ENCODE measurements around the gene MYH16.
"Not testable (repeated sequence)": the region's sequence is repeated elsewhere in the genome, so short reads cannot be mapped to it uniquely, and the experiment has no call there.

The MYH16 gene

GRCh38 chr7:99309111-99309510 lies 36.5 kb downstream of the MYH16 start:
- DNase-seq, result no peak

GRCh38 chr7:99310004-99310403 lies 37.4 kb downstream of the MYH16 start:
- no peak for DNase-seq

DNA sequence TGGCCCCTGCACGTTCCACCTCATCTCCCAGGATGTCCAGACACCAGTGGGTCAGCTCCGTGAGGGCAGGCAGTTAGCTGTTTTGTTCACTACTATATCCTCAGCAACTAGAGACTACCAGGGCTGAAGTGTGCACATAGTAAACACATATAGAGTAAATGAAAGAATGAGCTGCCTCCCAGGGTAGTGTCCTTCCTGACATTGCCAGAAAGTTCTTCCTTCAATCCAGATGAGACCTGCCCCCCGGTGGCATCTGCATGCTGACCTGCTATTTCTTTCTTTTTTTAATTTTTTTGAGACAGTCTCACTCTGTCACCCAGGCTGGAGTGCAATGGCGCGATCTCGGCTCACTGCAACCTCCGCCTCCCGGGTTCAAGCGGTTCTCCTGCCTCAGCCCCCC lies 39.1 kb downstream of the MYH16 start:
- no peak for DNase-seq

DNA sequence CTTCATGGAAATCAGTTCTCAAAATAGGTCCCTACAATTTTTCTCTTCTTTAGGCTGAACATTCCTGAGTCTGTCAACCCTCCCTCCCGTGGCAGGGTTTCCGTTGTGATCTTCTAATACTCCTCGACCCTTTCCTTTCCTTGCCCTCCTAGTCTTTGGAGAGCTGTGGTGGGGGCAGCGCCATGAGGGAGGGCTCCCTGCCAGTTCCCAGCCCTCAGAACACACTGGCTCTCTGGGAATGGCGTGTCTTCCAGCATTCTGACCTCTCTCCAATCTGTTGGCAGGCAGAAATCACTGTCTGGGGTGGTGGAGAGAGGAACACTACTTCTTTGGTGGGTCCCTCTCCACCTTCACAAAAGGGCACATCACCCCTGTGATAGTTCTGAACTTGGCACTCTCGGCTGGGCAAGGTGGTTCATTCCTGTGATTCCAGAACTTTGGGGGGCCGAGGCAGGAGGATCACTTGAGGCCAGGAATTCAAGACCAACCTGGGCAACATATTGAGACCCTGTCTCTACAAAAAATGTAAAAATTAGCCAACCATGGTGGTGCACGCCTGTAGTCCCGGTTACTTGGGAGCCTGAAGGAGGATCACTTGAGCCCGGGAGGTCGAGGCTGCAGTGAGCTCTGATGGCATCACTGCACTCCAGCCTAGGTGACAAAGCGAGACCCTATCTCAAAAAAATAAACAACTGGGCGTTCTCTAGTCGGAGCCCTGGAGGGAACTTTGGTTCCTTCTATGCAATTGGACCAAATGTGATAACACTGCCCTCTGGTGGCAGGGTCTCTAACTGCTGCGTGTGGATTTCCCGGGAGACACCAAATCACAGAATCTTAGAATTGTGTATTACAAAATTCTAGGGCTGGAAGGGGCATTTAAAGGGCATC lies 39.9 kb downstream of the MYH16 start:
- DNase-seq, result peak; percentile 37 to 81 (median 76)

DNA sequence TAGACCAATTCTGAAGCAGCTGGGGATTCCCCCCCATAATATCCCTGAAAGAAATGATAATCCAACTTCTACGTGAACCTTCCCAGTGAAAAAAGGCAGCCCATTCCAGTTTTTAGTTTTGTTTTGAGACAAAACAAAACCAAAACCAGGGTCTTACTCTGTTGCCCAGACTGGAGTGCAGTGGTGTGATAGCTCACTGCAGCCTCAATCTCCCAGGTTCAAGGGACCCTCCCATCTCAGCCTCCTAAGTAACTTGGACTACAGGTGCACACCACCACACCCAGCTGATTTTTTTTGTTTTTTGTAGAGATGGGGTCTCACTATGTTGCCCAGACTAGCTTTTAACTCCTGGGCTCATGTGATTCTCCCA lies 40.5 kb downstream of the MYH16 start:
- no peak for DNase-seq

GRCh38 chr7:99314504-99314903 lies 41.9 kb downstream of the MYH16 start:
- DNase-seq, result peak in 2 of 3 experiments; percentile 8 to 32

GRCh38 chr7:99320371-99320770 lies 47.7 kb downstream of the MYH16 start:
- no peak for DNase-seq

DNA sequence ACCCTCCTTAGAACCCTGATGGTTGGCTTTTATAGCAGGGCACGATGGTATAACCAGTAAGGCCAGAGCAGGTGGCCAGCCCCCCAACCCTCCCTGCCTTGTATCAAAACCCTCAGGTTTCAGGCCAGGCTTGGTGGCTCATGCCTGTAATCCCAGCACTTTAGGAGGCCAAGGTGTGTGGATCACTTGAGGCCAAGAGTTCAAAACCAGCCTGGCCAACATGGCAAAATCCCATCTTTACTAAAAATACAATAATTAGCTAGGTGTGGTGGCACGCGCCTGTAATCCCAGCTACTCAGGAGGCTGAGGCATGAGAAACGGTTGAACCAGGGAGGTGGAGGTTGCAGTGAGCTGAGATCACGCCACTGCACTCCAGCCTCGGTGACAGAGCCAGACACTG lies 50.0 kb downstream of the MYH16 start:
- DNase-seq, result not testable (repeated sequence)

DNA sequence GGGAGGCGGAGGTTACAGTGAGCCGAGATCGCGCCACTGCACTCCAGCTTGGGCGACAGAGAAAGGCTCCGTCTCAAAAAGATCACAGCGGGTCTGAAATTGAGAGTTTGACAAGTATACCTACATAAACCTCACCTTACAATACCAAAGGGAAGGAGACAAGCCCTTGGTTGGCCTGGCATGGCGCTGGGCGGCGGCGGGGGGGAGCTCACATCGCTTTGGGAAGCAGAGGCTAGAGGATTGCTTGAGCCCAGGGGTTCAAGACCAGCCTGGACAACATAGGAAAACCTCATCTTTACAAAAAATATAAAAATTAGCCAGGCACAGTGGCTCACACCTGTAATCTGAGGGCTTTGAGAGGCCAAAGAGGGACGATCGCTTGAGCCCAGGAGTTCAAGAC lies 51.9 kb downstream of the MYH16 start:
- DNase-seq, result no peak

DNA sequence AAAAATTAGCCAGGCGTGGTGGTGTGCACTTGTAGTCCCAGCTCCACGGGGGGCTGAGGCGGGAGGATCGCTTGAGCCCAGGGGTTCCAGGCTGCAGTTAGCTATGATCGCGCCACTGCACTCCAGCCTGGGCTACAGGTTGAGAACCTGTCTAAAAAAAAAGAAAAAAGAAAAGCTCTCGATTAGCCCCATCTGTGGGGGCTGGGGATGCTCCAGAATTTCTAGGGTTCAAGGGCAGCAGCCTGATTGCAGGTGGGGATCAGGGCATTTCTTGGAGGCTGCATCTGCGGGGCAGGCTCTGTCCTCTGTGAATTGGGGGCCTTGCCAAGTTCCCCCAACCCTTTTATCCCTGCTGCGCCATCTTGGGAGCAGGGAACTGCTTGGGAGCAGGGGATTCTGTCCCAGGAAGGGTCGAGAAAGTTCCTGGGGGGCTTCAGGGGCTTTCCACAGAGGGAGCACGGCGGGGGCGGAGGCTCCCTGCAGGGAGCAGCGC lies 52.4 kb downstream of the MYH16 start:
- peak in 2 of 3 experiments; percentile 56 to 79 for DNase-seq

DNA sequence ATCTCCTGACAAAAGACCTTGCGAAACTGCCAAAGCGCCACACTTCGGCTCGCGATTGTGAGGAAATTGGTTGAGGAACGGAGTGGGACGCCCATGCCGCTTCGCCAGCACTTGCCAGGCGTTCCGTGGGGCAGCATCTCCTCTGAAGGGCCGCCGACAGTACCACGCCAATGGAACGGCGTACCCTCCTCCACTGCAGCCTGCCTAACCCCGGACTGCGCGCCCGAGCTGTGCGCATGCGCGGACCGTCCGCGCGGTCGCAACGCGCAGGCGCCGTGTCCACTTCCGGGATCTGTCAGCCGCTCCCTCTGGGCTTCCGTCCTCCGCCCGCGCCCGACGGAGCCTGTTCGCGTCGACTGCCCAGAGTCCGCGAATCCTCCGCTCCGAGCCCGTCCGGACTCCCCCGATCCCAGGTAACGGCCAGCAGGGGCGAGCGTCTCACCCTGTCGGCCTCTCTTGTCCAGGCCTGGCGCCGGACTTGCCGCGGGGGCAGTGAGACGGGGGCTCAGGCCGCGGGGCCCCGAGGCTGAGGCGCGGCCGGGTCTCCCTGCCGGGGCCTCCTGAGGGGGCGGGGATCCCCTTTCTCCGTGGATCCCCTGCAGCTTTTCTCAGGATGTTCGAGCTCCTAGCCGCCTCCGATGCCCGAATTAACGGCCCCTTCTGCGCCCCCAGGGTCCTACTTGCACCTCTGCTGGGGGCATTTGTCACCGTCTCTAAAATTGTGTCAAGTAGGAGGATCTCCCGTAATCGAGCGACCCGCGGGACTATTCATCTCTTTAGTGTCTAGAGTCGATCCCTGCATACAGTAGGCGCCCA lies 53.2 kb downstream of the MYH16 start, which contains the start of gene ARPC1A:
ARPC1A (plus strand) TSS at position 307 of the 816 bp plus-strand sequence. CDS start 7,456 bp downstream, outside the sequence.
- DNase-seq, result peak; percentile 96 to 97 (median 97)

DNA sequence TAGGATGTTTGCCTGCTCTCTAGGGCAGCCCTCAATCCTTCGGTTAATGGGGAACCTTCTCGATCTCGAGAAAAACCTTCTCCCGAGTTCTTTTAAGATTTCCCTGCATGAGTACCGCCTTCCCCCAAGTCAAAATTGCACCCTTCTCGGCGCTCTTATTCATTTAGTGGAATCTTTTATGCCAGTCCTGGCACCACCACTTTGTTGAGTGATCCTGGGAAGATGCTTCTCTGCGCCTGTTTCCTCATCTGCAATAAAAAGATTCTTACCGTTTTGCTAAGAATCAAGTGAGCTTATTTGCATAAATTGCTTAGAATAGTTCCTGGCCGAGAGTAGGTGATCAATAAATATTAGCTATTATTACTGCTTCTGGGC lies 53.8 kb downstream of the MYH16 start:
- peak in 2 of 3 experiments; percentile 29 to 53 for DNase-seq

GRCh38 chr7:99330314-99330961 lies 57.8 kb downstream of the MYH16 start:
- not testable (repeated sequence) for DNase-seq

- no peak for DNase-seq
Measured at GRCh38 chr7:99331002-99331401, 58.4 kb downstream of the MYH16 start.

- no peak for DNase-seq
Measured at GRCh38 chr7:99339595-99339994, 67.0 kb downstream of the MYH16 start.

- no peak for DNase-seq
Measured at GRCh38 chr7:99340659-99341058, 68.0 kb downstream of the MYH16 start.

- DNase-seq, result no peak
Measured at GRCh38 chr7:99344061-99344647, 71.5 kb downstream of the MYH16 start.

DNA sequence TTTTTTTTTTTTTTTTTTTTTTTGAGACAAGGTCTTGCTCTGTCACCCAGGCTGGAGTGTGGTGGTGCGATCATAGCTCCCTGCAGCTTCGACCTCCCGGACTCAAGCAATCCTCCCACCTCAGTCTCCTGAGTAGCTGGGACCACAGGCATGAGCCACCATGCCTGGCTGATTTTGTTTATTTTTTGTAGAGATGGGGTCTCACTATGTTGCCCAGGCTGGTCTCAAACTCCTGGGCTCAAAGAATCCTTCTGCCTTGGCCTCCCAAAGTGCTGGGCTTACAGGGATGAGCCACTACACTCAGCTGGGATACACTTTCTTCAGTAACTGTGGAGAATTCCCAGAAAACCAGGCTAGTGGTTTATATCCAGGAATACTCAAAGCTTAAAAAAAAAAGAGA lies 78.0 kb downstream of the MYH16 start:
- not testable (repeated sequence) for DNase-seq

GRCh38 chr7:99352247-99352646 lies 79.6 kb downstream of the MYH16 start:
- no peak for DNase-seq

DNA sequence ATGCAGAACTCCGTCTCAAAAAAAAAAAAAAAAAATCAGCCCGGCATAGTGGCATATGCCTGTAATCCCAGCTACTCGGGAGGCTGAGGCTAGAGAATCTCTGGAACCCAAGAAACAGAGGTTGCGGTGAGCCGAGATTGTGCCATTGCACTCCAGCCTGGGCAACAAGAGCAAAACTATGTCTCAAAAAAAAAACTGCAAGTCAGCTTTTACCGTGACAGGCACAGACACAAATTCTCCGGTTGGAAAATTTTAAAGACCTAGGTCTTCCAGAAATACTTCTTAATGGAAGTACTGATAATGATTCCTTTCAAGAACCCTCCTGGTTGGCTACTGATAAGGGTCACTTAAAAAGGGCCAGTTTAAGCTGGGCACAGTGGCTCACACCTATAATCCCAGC lies 82.5 kb downstream of the MYH16 start:
- DNase-seq, result no peak

DNA sequence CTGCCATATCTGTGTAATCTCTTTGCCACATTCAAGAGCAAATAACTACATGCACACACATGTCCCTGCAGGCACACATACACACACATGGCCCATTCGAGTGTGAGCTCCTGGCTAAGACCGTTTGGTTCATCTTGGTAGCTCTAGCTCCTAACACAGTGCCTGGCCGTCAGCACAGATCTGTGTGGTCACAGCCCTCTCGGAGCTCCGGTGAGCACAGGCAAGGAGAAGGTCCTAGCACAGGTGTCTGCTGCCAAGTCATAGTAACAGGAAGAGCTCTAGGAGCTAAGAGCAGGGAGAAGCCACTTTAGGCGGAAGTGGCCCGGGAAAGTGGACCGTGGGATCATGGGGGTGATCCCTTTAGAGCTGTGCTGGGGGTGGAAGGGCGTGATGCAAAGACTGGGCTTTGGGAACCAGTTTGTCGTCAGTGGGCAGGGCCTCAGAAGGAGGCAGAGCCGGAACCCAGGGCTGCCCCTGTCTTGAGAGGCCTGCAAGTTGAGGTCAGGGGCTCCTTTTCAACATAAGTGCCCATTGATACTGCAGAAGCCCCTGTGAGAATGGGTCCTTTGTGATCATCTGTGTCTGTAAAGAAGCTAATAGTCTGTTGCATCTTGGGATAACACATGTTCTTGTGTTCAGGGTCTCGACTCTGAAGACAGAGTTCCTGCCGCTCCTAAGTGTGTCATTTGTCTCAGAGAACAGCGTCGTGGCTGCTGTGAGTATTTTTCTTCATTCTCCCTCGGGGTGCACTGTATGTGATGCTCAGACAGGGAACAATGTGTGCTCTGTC lies 85.3 kb downstream of the MYH16 start:
- no peak for DNase-seq

GRCh38 chr7:99358521-99358920 lies 85.9 kb downstream of the MYH16 start:
- DNase-seq, result not testable (repeated sequence)

All from NCI-H1417 (cell line).